Measurements from ENCODE around the gene CERS6.

The CERS6 gene

DNA sequence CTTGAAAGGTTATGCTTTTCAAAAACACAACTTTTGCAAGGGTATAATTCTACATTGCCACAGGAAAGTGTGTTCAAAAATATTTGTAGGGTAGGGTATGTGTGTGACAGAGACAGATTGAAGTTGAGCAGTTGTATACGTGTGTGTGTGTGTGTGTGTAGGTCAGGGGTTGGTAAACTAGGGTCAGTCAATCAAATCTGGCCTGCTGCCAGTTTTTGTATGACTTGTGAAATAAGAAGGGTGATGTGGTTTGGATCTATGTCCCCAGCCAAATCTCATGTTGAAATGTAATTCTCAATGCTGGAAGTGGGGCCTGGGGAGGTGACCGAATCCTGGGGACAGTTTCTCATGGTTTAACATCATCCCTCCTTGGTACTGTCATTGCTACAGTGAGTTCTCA, 148.2 kb downstream of the CERS6 start:
- DNase-seq (ENCODE audit: low spot score) = no peak

DNA sequence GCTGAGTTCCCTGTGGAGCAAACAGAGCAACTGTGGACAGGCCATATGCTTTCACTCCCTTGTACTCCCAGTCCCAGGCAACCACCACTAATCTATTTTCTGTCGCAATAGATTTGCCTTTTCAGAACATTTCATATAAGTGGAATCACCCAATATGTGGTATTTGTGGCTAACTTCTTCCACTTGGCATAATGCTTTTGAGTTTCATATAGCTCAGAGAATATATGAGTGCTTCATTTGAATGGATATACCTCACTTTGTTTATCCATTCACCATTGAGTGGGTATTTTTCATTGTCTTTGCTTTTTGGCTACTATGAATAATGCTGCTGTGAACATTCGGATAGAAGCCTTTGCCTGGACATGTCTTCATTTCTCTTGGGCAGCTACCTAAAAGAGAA, 151.9 kb downstream of the CERS6 start:
- DNase-seq (ENCODE audit: low spot score) = no peak

DNA sequence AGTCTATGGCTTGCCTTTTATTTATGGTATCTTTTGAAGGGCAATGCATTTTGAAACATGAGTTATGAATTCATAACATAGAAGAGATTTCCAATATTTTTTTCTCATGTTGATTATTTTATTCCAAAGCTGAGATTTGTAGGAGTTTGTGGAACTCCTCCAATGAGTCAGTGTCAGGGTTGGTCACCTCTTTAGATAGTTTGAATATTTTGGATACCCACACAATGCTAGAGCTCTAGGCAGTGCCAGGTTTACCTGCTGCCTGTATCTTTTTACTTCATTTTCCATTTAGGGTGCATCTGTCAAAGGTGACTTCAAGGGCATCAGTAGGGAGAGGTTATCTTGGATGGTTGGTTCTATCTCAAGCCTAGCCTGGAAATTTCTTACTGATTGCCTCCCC, 152.7 kb downstream of the CERS6 start:
- DNase-seq (ENCODE audit: low spot score) = no peak

DNA sequence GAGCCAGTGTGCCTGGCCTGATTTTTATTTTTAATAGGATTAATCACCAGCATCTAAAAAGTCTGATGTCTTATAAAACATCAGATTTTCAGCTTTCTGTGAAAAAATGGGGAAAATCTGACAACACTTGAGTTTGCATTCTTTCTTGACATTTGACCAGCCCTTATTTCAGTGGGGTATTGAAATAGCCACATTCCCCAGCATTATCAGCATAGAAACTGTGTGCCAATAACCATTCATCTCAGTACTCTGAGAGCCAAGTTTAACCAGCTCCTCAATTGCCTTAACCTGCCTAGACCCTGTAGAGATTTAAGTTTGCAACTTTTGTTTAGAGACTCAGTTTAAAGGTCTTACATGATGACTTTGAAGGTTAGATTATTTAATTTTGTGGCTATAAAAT, 155.0 kb downstream of the CERS6 start:
- no peak for DNase-seq (ENCODE audit: low spot score)

DNA sequence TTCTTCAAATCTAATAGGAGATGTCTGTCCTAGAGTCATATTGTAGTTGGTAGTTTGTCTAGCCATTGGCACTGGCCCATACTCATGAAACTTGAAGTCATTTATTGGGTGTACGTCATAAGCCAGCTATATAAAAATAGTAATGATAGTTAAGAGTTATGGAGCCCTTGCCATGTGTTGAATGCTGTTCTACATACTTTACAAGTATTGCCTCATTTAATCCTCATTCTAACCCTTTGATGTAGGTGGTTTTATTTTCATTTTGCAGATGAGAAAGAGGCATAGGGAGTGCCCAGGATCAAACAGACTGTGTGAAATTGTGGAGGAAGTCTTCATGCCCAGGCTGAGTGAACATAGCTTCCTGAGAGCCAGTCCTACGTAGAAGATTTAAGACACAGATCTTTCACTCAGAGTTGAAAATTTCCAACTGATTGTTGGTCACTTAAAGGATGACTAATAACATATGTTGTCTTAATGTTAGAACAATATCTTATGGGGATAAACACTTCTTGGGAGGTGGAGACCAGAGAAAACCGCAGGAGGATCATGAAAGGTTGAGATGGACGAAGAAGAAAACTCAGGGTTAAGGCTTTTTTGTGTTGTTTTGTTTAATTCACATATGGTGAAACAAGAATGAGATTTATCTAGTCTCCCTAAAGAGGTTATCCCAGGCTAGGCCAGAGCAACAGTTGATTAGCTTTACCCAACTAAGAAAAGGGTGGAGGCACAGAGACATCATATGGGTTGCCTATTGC, 156.0 kb downstream of the CERS6 start:
- DNase-seq (ENCODE audit: low spot score) = no peak

DNA sequence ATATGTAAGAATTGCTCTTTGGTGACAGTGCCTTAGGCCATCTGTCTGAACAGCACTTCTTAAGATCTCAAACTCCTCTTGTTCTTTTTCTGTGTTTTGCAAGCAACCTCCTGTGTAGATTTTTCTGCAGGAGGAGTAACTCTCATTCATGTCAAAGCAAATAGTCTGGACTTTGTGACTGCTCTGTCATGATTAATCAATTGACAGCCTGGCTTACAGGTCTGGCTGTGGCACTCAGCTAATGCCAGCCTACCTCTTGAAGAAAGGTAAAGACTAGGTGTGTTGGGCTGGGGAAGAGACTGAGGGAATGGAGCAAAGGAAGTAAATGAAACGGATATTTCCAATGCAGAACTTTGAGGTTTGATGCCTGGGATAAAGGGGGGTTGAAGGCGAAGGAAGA, 156.6 kb downstream of the CERS6 start:
- no peak for DNase-seq (ENCODE audit: low spot score)

DNA sequence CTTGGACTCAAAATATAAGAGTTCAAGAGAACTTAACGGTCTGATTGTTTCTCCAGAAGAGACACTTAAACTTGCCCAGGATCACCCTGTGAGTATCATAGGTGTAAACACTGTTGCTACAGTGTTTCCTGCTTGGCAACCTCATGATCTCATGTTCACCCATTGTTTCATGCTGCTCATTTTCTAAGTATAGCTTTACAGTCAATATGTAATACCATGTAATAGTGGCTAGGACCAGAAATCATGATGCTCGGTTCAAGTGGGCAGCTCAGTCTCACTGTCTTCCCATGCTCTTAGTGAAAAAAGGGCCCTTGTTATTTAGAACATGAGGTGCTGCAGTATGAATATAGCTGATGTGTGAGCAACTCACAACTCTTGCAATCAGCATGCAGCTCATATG, 157.5 kb downstream of the CERS6 start:
- no peak for DNase-seq (ENCODE audit: low spot score)

DNA sequence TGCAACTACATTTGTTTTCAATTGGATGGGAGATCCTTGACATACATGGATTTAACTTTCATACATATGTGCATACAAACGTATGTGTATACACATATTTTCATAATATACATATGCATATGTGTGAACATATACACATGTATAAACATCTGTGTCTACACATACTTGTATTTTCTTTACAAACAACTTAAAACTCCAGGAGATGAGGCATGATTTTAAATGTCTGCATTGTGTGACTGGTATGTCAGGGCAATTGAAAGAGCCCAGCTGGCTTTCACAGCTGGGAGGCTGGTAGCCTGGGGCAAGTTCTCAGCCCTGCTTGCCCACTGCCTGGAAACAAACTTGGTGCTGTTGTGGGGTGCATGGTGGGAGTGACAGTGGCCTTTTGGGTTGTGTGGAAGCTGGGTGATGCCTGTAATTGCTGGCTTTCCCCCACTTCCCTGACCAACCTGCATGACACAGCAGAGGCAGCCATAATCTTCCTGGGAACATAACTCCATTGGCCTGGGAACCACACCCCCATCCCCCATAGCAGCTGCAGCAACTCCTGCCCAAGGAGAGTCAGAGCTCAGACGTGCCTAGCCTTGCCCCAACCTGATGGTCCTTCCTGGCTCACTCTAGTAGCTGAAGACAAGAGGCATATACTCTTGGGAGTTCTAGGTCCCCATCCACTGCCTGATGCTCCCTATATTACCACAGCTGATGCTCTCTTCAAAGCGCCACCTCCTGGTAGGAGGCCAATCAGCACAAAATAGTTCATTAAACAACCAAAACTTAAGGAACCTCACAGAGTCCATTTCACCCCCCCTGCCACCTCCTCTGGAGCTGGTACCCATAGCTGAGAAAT, 158.3 kb downstream of the CERS6 start:
- DNase-seq (ENCODE audit: low spot score) = no peak

DNA sequence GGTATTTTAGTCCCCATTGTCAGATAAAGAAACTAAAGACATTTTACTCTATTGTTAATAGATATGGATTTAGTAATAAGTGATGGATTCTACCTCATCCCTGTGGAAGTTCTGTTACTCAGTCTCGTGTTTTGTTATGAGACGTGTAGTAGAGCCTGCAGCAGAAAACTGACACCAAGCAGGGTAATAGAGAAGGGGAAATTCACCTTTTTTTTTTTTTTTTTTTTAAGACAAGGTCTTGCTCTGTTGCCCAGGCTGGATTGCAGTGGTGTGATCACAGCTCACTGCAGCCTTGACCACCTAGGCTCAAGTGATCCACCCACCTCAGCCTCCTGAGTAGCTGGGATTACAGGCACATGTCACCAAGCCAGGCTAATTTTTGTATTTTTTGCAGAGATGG, 164.5 kb downstream of the CERS6 start:
- no peak for DNase-seq (ENCODE audit: low spot score)

DNA sequence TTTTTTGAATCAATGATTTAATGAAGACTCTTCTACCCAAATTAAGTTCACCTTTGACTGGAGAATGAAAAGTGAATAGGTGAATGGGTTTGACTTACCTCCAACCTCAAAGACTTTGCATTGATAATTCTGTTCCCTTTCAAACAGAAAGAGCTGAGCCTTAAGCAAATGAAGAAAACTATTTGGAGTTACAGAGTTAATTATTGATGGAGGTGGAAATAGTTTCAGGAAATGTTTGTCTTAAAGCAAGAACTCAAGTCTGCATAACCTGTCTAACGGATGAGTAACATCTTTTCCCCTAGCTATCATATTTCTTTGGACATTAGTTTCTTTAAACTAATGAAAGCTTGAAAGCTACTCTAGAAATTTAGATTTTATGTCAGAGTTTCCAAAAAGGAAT, 166.5 kb downstream of the CERS6 start:
- no peak for DNase-seq (ENCODE audit: low spot score)

DNA sequence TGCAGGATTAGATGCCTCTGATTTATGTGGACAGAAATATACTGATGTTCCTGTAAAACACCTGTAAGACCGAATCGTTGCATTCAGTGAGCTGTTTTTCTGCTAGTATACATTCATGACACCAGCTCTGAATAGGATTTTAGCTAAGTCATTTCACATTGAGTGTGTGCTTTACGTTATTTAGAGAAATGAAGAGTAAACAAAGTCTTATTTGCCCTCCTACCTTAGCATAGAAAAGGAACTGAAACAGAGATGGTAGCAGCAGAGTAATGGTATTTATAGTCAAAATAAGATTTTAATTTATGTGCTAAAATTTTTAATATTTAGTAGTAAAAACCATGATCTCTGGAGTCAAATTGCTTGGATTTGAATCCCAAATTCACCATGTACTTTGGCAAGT, 168.0 kb downstream of the CERS6 start:
- DNase-seq (ENCODE audit: low spot score) = no peak

DNA sequence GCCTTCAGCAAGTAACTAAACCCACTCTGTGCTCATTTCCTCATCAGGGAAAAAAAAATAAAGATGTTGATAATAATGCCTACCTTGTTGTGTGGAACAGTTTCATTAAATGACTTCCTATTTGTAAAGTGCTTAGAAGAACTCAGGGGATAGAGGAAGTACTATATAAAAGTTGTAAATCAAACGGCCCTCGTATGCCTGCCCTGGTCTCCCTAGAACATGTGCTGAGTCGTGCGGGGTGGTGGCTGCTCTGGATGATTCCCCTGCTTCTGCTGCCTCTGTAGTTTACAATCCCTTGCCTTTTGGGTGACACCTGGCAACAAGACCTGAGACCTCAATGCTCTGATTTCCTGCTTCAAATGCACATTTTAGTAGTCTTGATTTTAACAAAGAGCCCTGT, 170.0 kb downstream of the CERS6 start:
- no peak for DNase-seq (ENCODE audit: low spot score)

DNA sequence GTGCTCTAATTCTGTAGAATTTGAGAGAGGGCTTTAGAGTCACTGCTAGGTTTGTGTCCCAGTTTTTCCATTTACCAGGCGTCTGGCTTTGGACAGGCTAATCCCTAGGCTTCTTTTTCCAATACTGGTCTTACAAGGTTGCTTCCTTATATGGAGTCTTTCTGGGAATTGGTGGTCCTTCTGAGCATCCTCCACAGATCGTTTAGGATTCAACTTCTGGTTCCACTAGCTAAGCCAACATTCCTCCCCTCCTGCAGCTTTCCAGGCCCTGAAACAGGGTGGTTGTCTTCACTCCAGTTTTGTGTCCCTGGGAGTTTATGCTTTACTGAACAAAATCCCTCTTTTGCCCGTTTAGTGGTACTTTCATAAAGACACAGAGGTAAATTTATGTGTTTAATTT, 170.6 kb downstream of the CERS6 start:
- no peak for DNase-seq (ENCODE audit: low spot score)

DNA sequence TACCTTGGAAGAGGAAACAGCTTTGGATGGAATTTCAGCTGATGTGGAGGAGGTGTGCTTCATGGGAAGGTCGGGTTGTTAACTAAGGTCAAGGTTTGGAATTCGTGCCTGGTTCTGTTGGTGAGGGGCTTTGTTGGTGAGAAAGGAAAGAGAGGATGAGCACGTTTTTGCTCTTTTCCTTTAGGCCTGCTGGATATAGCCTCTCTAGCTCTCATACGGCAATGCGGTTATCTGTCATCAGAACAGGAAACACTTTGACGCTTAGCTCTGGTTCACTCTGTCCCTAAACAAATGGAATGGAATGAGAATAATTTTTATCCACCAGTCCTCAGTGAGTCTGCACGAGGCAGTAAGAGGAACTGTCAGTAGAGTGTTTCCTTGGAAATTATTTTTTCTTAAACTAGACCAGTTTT, 176.6 kb downstream of the CERS6 start:
- no peak for DNase-seq (ENCODE audit: low spot score)

DNA sequence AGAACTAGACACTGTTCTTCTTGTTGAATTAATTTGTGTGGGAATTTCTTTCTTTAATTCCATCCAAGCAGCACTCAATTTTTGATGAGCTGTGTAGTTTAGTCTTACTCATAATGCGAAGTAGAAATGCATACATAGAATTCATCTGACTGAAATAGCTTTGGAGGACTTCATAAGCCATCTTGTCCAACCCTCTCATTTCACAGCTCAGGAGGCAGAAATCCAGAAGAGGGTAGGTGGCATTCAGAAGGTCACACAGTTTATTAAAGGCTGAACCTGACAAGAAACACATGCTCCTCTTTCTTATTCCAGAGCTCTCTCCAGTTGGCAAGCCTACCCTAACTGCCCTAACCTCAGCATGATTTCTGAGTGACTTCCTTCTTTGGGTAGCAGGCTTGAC, 177.1 kb downstream of the CERS6 start:
- no peak for DNase-seq (ENCODE audit: low spot score)

DNA sequence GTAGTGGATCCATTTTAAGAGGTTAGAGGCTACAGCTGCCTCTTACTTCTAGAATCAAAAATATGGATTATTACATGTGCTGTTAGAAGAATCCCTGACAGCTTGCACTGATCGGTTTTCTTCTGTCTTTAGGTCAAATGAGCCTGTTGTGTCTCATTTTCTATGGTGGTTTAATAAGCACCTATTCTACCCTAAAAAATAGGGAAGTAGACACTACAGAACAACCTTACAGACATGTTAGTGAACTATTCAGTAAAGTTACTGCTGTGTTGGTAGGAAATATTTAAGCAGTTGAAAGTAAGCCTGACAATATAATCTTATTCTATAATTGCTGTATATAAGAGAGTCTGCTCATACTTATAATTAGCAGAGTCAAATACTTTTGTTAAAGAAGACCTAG, 177.8 kb downstream of the CERS6 start:
- DNase-seq (ENCODE audit: low spot score) = no peak

DNA sequence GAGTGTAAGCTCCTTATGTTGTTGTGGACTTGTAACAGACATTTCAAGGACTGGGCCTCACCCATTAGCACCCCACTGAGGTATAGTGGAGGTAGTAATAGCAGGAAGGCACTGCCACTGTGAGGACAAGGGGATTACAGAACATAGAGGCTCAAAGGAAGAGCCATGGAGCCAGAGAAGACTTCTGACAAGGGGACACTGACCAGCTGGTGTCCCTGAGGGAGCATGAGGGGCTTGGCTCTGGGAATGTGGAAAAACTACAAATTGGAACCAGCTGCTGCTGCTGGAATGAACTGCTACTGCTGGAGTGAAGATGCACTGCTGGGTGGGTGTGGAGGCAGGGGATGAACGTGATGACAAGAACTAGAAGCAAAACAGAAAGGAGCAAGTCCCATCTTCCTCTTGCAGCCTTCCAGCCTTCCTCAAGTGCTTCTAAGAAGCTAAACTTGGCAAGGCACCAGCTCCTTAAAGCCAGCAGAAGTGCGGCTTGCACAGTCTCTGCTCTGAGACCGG, 179.0 kb downstream of the CERS6 start:
- DNase-seq (ENCODE audit: low spot score) = no peak

DNA sequence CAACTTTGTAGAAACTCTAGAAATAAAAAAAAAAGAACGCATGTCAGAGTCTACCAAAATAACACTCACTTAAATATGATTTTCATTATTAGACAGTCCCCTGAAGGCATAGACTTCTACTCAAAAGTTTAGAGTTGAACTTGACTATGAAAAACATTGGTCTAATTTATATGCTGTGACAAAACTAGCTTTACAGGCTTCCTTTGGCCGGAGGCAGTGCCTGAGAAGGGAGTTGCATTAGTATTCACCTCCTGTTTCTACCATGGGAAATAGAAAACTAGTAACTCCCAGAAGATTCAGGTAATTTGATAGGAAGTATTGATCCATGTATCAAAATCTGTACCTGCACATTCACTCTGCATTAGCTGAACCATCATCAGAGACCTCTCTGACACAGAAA, 182.9 kb downstream of the CERS6 start:
- DNase-seq (ENCODE audit: low spot score) = no peak

DNA sequence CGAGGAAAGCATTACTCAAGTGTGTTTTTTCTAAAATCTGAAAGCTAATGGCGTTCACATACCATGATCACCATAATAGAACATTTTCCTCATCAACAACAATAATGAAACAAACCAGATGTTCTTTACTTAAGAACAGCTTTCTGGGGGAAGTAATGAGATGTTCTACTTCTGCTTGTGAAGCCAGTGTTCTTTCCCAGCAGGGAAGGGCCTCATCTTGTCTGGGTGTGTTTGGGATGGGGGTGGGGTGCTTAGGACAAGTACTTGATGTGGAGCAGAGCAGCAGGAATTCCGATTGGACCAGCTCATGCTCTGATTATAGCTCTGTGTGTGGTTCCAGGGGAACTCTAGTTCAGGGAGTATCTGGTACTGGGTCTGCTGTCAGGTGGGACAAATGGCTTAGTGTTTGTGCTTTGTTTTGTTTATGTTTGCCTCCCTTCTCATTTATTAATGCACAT, 183.4 kb downstream of the CERS6 start:
- DNase-seq (ENCODE audit: low spot score) = no peak

DNA sequence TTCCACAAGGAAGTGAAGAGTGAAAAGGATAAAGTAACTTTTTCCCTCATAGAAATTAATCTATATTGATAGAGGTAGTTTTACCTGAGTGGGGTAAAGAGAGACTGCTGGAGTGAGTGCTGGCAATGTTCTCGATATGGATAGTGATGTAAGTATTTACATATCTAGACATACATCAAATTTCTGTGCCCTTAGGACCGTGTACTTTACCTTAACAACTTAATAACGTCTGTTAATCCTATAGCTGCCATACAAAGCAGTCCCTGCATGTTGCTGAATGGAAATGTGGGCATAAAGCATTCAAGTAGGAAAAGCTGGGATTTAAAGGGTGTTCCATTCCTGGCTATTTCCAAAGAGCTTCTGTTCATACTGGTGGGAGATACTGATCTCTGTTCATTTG, 184.0 kb downstream of the CERS6 start:
- no peak for DNase-seq (ENCODE audit: low spot score)

DNA sequence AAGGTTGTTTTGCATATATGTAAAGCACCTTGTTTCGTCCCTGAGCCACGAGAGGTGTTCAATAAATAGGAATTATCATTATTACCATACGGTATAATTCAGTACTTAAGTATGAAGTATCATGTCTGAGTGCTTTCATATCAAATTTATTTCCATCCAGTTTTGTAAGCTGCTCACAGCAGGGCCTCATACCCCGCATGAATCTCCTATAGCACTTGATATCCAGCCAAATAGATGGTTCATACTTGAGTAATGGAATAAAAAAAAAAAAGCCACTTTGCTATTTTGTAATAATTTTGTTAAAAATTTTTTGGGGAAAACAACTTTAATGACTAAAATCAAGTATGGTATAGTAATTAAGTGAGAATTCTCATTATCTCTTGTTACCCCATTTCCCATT, 185.6 kb downstream of the CERS6 start:
- no peak for DNase-seq (ENCODE audit: low spot score)

DNA sequence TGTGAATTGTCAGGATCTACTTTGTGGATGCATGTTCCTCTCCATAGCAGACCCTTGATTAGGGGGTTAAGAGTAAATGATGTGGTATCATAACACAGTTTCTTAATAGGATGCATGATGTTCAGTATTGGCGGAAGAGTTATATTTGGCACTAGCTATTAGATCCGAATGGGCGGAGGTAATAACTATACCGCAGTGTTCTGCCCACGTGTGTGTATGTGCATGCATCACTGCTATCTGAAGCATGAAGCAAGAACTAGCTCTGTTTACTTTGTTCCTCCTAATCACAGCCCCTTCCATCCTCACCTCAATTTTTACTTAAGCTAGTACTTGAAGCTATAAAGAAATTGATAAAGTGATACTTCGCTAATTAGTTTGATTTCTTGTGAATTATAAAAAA, 186.8 kb downstream of the CERS6 start:
- no peak for DNase-seq (ENCODE audit: low spot score)

DNA sequence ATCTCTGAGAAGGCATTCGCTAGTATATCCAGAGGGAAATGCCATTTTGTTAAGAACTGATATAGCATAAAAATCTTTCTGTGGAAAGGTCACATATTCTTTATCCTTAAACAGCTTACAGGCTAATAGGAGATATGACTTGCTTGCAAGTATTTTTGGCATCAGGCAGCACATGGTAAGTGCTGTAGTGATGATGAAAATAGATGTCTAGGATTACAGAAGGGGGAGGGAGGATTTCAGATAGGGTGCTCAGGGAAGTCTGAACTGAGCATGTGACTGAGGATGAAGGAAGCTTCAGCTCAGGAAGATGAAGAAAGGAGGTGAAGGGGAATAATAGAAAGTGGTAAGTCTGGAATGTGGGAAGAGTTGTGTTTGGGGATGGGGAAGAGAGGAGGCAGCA, 187.9 kb downstream of the CERS6 start:
- no peak for DNase-seq (ENCODE audit: low spot score)

Measured in ecto neural progenitor cell (in vitro differentiated cells).